NCI-H187 (cell line): ENCODE measurements around the gene ADPRHL1.
"Not testable (repeated sequence)": the region's sequence is repeated elsewhere in the genome, so short reads cannot be mapped to it uniquely, and the experiment has no call there.

Source experiments
- DNase-seq, 2 experiments: peaks; one replicate each; lab custom pipeline; 2025; lab: John Stamatoyannopoulos, UW

Gene ADPRHL1

GRCh38 chr13:113477724-113478123, 24.4 kb upstream of the ADPRHL1 start:
- DNase-seq, result no peak

DNA sequence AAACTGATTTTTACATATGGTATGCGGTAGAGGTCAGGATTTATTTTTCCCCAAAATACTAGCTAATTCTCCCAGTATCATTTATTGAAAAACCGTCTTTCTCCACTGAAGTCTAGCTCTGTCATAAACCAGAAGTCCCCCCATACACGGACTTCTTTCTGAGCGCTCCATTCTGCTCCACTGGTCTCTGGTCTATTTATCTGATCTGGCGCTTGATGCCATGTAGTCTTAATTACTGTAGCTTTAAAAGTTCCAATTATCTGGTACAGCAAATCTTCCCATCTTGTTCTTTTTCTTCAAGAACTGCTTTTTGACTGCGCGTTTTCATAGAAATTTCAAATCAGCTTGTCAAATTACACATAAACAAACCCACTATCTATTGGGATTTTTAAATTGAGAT, 23.5 kb upstream of the ADPRHL1 start:
- no peak for DNase-seq

DNA sequence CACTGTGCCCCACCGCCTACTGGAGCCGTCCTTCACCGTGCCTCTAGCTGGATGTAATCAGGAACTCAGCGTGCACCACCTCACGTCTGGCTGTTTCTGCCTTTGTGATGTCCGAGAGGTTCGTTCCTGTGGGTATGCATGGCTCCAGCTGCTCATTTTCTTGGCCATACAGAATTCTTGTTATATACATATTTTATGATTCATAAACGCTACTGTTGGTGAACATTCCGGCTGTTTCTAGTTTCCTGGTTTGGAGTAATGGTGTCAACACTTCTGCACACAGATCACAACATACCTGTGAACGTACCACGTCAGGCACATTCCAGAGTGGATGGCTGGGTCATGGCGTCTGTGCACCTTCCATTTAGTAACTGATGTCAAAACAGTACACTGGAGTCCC, 22.6 kb upstream of the ADPRHL1 start:
- DNase-seq, result no peak

DNA sequence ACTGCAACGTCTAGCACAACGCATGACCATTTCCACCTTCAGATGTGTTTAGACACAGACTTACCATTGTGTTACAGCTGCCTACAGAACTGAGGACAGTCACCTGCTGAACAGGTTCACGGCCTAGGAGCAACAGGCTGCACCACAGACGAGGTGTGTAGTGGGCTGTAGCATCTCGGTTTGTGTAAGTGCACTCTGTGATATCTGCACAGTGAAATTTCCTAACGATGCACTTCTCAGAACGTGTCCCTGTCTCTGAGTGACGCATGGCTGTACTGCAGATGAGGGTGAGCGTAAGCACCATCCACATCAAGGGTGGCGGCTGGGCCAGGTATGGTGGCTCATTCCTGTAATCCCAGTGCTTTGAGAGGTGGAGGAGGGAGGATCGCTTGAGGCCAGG, 22.0 kb upstream of the ADPRHL1 start:
- no peak for DNase-seq

GRCh38 chr13:113474179-113474578, 20.9 kb upstream of the ADPRHL1 start:
- DNase-seq, result no peak

DNA sequence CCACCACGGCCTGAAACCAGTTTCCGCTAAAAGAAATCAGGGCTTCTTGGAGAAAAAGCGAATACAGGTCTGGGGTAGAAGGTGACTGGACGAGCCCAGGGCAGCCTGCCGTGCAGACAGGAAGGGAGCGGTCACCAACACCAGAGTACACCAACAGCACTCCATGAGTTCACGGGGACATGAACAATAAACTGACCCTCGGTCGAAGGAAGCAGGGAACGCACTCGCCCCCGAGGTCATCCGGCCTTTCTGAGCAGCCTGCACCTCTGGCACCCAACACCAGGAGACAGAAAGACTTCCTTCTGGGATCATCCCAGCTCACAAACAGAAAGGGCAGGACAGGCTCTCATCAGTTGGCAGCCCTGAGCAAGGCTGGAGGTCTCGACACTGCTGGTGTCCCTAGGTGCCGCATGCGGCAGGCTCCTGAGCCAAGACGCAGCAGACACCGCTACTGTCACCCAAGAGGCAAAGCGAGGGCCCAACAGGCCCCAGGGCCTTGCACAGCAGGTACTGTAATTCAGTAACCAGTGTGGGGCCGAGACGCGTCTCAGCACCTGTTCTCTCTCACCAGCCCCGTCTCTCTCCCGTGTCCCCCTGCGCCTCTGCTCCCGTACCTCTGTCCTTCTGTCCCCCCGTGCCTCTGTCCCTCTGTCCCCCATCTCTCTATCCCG, 19.2 kb upstream of the ADPRHL1 start:
- DNase-seq, result no peak

DNA sequence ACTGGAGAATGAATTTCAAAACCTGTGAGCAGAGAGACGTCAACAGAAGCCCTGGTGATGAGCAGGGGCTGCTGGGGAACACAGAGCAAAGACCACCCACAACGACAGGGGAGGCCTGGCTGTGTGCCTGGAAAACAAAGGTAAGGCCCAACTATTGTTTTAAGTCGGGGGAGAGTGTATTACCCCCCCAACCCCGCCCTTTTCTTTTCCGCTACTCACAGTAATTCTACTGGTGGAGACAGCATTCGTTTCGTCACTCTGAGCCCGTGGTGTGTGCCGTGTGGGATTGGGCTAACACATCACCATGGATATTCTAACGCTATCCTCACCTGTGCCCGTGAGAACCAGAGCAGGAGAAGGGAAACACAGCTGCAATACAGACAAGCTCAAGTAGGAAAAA, 18.6 kb upstream of the ADPRHL1 start:
- no peak for DNase-seq

DNA sequence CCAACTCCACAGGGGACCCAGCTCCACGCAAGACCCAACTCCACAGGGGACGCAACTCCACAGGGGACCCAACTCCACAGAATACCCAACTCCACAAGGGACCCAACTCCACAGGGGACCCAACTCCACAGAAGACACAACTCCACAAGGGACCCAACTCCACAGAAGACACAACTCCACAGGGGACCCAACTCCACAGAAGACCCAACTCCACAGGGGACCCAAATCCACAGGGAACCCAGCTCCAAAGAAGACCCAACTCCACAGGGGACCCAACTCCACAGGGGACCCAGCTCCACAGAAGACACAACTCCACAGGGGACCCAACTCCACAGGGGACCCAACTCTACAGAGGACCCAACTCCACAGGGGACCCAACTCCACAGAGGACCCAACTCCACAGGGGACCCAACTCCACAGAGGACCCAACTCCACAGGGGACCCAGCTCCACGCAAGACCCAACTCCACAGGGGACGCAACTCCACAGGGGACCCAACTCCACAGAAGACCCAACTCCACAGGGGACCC, 17.4 kb upstream of the ADPRHL1 start:
- not testable (repeated sequence) for DNase-seq

DNA sequence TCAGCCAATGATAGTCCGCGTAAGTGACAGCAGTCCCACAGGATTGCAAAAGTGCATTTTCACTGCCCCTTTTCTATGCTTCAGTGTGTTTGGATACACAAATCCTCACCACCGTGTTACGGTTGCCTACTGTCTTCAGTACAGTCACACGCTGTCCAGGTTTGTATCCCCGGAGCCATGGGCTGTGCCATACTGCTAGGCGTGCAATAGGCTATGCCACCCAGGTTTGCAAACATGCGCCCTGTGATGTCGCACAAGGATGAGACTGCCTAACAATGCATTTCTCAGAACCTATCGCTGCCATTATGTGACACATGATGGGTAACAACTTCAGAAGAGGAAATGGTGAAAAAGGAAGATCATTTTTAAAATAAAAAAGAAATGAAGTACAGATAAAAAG, 16.8 kb upstream of the ADPRHL1 start:
- no peak for DNase-seq

GRCh38 chr13:113469582-113469981, 16.3 kb upstream of the ADPRHL1 start:
- DNase-seq, result no peak

DNA sequence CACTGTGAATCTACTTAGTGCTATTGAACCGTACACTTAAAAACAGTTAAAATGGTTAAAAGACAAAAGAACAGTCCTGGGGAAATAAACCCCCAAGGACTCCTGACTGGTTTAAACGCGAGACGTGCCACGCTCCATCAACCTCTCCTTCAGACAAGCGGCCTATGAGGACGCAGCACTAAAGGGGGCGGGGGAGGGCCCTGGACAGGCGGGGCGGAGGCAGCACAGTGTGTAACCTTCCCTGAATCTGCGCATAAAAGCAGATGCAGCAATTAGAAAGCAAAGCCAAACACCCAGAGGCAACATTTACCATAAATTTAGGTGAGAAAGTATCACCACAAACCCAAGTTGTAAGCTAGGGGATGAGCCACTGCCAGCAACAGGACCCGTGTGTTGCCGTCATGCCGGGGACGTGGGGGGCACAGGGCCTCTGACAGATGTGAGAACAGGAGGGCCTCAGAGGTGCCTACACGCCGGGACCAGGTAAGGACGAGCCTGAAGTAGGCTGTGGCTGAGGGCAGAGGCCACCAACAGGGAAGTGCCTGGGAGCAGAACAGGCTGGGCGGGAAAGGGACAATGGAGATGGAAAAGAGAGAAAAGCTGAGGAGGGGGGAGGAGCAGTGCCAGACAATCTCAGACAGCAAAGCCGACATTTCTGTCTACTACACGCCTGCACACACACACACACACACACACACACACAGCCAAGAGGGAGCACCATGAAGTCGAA, 15.3 kb upstream of the ADPRHL1 start:
- peak in 1 of 2 experiments; percentile 31 for DNase-seq

DNA sequence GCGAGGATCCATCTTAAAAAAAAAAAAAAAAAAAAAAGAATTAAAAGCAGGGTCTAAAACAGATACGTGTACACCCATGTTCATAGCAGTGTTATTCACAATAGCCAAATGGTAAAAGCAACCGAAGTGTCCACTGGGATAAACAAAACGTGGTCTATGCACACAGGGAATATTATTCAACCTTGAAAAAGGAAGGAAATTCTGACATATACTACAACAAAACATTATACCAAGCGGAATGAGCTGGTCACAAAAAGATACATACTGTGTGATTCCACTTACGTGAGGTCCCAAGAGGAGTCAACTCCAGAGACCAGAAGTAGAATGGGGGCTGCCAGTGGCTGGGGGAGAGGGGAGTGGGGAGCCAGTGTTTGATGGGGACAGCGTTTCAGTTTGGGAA, 14.7 kb upstream of the ADPRHL1 start:
- no peak for DNase-seq

- no peak for DNase-seq
Observed at GRCh38 chr13:113466383-113466782, 13.1 kb upstream of the ADPRHL1 start.

DNA sequence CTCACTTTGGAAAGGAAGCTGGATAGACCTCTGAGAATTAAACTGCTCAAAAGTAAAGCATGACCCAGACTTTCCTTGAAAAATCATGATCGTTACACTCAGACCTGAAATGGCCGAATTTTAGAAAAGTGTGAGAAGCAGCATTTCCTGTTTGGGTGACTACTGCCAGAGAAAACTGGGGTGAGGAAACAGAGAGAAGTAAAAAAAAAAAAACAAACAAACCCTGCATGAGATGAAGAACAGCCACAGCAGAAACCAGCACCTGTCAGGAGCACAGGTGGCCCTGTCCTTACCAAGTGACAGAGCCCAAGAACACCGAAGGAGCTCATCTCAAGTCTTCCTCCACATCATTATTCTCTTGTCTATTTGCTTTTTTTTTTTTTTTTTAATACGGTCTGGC, 12.0 kb upstream of the ADPRHL1 start:
- no peak for DNase-seq

GRCh38 chr13:113464476-113464875, 11.2 kb upstream of the ADPRHL1 start:
- DNase-seq, result no peak

- no peak for DNase-seq
Observed at GRCh38 chr13:113461022-113461751, 7.9 kb upstream of the ADPRHL1 start.

DNA sequence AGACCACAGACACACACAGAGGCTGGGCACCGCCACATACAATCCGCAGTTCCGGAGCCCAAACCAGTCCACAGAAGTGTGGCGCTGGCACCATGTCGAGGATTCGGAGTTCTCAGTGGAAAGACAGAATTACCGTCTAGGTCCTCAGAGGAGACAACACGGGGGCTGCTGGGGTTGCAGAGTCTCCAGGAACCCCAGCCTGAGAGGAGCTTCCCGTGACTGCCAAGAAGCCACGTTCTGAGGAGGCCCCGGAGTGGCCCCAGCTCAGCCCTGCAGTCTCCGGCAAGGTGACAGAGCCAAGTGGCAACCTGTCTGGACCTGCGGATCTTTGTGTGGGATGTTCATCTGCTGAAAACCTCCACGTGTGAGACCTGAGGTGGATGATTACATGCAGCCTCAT, 7.3 kb upstream of the ADPRHL1 start:
- DNase-seq, result no peak

DNA sequence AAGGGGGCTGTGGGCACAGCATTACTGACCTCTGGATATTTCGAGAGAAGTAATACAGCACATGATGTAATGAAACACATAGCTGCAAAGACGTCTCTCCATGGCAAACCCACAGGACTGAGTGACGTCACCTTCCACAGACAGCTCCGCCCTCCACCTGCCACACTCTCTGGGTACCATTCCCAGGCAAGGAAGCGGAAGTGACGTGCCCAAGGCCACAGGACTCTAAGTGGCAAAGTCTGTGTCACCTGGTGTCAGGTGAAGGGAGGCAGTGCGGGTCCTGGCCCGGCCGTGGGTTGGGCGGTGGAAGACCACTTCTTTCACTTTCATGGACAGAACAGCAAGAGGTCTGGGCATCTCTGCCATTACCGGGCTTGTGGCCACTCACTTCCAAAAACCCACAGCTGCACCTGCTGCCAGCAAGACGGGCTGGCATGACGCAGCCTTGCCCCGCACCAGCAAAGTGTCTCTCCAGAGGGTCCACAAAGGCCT, 6.8 kb upstream of the ADPRHL1 start:
- DNase-seq, result no peak

DNA sequence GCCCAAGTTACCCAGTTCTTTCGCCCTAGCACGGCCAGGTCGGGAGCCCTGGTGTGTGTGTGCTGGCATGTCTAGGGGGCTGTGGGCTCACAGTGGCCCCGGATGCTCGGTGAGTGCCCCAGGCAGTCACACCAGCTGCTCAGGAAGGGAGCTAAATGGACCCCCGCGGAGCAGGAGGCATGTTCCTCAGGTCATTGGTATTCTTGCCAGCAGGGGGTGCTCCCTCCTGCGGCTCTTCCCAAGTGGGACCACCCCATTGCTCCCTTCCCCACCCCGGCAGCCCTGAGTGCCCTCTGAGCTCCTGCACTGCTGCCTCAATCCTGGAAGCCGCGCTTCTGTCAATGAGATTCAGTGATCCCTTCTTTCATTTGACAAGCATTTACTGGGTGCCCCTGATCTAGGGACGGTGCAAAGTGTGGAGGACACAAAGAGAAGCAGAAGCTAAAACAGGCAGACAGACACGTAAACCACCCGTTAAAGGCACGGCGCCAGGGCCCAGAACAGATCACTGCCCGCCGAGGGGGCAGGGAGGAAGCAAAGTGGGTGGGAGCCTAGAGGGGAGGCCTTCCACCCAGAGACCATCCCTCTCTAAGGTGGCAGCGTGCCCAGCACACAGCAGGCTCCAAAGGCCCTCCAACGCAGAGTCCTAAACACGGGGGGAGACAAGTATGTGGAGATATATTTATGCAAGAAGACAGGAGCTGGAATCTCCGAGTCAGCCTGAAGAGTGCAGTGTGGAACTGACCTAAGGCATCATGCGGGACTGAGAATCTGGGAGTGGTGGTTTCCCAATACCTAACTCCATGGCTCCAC, 5.2 kb upstream of the ADPRHL1 start:
- no peak for DNase-seq

DNA sequence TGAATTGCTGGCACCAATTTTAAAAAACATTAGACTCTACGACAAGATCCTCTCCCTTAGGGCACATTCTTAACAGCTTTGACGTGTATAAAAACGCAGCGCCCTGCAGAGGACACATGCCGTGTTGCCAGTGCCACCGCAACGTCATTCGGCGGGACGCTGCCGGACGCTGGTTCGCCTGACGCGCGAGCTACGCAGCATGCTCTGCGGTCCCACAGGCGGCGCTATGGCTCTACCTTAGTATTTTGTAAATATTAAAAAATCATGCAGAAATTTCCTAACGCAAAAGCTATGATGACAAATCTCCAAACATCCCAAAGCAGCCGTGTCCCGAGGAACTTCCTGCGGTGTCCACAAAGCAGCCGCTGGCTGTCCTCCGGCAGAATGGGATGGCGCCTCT, 4.2 kb upstream of the ADPRHL1 start:
- no peak for DNase-seq

GRCh38 chr13:113456116-113456702, 2.9 kb upstream of the ADPRHL1 start:
- no peak for DNase-seq
